ENCODE data around the gene ONECUT2.

DNA sequence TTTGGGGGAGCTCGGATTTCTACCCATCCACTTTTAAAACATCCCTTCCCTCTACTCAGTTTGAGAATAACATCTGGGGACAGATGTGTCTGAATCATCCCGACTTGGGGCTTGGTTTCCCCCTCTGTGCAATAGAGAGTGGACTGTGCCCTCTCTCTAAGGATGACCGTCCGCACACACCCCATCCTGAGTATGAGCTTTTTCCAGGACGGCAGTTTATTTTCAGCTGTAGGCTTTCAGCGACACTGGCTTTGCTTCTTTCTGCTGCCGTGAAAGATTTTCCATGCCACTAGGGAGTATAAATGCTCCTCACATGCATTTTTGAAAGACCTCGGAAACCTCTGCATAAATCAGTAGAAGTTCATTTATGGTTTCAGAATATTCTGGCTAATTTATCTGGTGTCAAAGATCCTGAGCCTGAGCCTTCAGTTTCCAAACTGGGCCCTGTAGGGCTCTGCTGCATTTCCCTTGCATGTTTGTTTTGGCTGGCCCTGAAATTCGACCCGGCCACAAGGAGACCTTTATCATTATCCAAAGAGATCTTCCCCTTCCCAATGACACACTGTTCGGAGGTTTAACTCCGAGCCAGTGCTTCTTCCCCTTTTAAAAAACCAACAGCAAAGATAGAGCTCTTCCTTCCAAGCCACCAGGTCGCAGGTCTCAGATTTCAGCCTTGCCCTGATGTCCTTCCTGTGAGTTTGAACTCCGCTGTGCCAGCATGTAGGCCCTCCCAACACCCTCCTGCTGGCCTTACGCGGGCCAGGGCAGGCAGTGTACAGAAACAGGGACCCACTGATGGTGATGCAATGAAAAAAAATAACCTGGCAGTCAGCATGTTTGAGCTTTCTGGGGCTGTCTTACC is 98.1 kb downstream of the ONECUT2 start:
- TF ChIP-seq CTCF (IDR thresholded peaks at IDR 0.05) (no peak), EZH2phosphoT487 (IDR thresholded peaks at IDR 0.05) (no peak), EZH2 (IDR thresholded peaks at IDR 0.05) (no peak)

Data from neural progenitor cell (in vitro differentiated cells).